SU-DHL-6 (cell line): ENCODE measurements around the gene PRKCE.

Experiments used
- EZH2phosphoT487 ChIP-seq: fragments of 200-600 bp; sonication (generic), shearing (Covaris generic); conservative IDR thresholded peaks from 2 replicates; pipeline ENCODE4 v1.6.1; 2018; ENCODE audit warnings: mild to moderate bottlenecking, antibody characterized with exemption, low read length, moderate library complexity, mixed read lengths
- TF ChIP-seq, protein P1 (sequence below): fragments of 200-600 bp; sonication (generic); IDR thresholded peaks from one replicate; pipeline ENCODE4 v1.5.1; 2017; ENCODE audit warnings: antibody characterized with exemption, mild to moderate bottlenecking, low read length, moderate library complexity; ENCODE audit not compliant: insufficient read depth, poor library complexity, severe bottlenecking

DNA sequence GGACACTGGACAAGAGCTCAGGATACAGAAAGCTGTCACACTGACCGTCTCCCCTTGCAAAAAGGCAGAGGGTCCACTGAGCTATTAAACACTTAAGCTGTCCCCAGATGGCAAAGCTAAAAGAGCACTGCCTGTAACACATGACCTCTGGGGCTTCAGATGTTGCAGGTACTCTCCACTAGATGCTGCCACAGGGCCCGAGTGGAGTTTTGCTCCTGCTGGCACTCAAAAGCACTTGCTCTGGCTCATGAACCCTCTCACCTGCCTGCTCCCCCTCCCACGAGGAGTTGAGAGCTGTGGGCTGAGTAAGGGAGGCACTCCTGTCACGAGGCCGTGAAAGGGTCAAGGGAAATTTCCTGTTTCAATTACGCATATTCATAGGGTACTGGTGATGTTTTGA lies 227.9 kb downstream of the PRKCE start:
- TF ChIP-seq, protein P1, sequence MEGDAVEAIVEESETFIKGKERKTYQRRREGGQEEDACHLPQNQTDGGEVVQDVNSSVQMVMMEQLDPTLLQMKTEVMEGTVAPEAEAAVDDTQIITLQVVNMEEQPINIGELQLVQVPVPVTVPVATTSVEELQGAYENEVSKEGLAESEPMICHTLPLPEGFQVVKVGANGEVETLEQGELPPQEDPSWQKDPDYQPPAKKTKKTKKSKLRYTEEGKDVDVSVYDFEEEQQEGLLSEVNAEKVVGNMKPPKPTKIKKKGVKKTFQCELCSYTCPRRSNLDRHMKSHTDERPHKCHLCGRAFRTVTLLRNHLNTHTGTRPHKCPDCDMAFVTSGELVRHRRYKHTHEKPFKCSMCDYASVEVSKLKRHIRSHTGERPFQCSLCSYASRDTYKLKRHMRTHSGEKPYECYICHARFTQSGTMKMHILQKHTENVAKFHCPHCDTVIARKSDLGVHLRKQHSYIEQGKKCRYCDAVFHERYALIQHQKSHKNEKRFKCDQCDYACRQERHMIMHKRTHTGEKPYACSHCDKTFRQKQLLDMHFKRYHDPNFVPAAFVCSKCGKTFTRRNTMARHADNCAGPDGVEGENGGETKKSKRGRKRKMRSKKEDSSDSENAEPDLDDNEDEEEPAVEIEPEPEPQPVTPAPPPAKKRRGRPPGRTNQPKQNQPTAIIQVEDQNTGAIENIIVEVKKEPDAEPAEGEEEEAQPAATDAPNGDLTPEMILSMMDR = no peak
- no peak for TF ChIP-seq EZH2phosphoT487
